Kidney epithelial cell (primary cell): ENCODE data around the gene NDST3. TPM values are rescaled to one million over a fixed set of nuclear protein-coding genes. Genes with fewer than 3 reads are reported as not detected.
"Not testable (repeated sequence)": the region's sequence is repeated elsewhere in the genome, so short reads cannot be mapped to it uniquely, and the experiment has no call there.

Experiments
- DNase-seq: peaks from one replicate; pipeline ENCODE4 v3.0.0-alpha.2; 2010; ENCODE audit warnings: low read depth
- H3K27me3 ChIP-seq: 2 replicates; pipeline ENCODE4 v1.6.0; 2011; ENCODE audit warnings: low read length; ENCODE audit not compliant: control insufficient read depth, insufficient read depth
- H3K36me3 ChIP-seq: 2 replicates; pipeline ENCODE4 v1.5.1; 2011; ENCODE audit warnings: low read length; ENCODE audit not compliant: control insufficient read depth, insufficient read depth
- H3K4me3 ChIP-seq: 2 replicates; pipeline ENCODE4 v1.5.1; 2011; ENCODE audit warnings: low read depth, mild to moderate bottlenecking, control low read depth, low read length
- CTCF ChIP-seq: IDR thresholded peaks from 2 replicates; pipeline ENCODE4 v1.5.1; 2011; ENCODE audit warnings: mild to moderate bottlenecking, moderate library complexity, low read length, control low read depth, inconsistent platforms; ENCODE audit not compliant: insufficient read depth, poor library complexity, severe bottlenecking
- total RNA-seq: library from RNA; depleted of rRNA; stranded (reverse); fragments of >200 nt; gene quantifications from 2 replicates; pipeline ENCODE4 v1.2.3, GENCODE V29; 2015

Gene NDST3
- total RNA-seq, 1 donor from 2014 or later, result 0.71 TPM

GRCh38 chr4:118296729-118297128 is 262.4 kb downstream of the NDST3 start:
- no peak for TF ChIP-seq CTCF

DNA sequence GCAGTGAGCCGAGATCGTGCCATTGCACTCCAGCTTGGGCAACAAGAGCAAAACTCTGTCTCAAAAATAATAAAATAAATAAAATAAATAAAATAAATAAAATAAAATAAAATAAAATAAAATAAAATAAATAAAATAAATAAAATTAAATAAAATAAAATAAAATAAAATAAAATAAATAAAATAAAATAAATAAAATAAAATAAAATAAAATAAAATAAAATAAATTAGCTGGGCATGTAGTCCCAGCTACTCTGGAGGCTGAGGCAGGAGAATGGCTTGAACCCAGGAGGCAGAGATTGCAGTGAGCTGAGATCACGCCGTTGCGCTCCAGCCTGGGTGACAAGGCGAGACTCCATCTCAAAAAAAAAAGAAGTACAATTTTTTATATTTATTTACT is 265.3 kb downstream of the NDST3 start:
- DNase-seq, result not testable (repeated sequence)

More at GRCh38 chr4:118296729-118297128, 262.4 kb downstream of the NDST3 start:
- Histone ChIP-seq H3K4me3 (no peak overlapping the region), H3K27me3 (no peaks in the 10 kb centered on the region), H3K36me3 (no peaks in the 10 kb centered on the region)
- DNase-seq, result no peak

DNA sequence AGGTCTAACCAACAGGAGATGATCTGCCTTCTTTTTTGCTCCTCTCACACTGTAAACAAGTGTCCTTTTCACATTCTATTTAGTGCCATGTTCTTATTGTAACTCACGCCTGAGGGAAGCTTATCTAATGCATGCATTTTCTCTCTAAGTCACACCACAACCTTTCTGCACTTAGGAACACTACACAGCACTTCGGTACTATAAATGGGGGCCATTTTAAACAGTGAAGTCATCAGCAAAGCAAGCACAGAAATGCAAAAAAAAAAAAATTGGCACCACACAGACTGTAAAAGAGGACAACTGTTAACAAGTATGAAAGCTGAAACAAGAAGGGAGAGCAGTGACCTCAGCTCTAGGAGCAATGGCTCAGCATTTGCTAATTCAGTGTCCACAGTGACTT is 273.4 kb downstream of the NDST3 start:
- Histone ChIP-seq H3K27me3 (no peaks in the 10 kb centered on the region), H3K4me3 (no peak overlapping the region), H3K36me3 (no peaks in the 10 kb centered on the region)
- DNase-seq, result no peak
- TF ChIP-seq CTCF, result no peak

More for the DNA sequence above, 265.3 kb downstream of the NDST3 start:
- not testable (repeated sequence) for H3K4me3 ChIP-seq, H3K27me3 ChIP-seq, H3K36me3 ChIP-seq
